Activated T-helper 1 cell treated with Interleukin-2 at 50 U/mL for 16 hours (primary cell): ENCODE results near the gene R3HDM1.
"Not testable (repeated sequence)": the region's sequence is repeated elsewhere in the genome, so short reads cannot be mapped to it uniquely, and the experiment has no call there.

Experiments
- DNase-seq: peaks from one replicate; pipeline ENCODE4 v3.0.0-alpha.2; 2020; ENCODE audit warnings: low read depth

The R3HDM1 gene

GRCh38 chr2:135709992-135710391 is 178.7 kb downstream of the R3HDM1 start:
- peak; percentile 46 for DNase-seq

GRCh38 chr2:135715086-135715485 is 183.8 kb downstream of the R3HDM1 start:
- DNase-seq, result not testable (repeated sequence)

DNA sequence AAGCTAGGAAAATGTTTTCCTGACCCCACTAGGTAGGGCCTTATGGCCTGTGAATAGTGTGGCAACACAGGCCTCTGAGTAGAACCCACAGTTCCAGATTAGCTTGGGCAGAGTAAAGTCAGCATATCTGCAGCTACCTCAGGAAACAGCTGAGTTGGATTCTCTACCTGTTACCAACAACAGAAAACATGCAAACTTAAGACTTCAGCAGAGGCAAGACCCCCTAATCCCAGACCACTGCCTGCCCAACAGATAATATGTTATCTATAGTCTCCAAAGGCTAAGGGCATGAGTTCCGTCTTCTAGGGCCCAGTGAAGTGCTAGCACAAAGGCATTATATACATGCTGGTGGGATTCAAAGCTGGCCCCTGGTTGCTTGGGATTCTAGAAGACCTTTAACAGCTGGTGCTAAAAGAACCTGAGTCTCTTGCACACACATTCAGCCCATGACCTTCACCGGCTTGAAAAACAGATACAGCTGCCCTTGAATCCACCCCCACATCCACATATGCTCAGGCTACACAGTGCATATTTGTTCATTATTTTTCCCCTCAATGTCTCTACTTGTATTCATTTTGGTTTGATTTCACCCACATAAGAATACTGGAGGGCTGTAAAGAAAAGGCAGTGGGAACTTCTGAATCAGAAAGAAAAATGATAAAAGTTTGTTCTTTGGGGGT is 196.9 kb downstream of the R3HDM1 start:
- DNase-seq, result no peak

DNA sequence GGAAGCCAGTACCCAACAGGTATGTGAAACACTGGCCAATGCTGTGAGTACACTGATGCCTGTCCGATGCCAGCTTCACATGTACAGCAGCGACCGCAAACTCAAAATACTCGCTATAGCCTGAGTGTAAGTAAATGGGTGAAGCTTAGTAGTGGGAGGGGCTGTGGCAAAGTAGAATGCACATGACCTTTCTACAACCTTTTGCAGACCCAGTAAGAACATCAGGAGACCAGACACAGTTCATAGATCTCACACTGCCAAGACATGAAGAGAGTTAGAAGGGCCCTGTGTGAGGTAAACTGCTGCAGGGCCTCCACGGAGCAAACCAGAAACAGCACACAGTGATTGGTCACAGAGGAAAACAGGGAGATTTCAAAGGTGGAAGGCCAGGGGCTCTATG is 201.3 kb downstream of the R3HDM1 start:
- no peak for DNase-seq

DNA sequence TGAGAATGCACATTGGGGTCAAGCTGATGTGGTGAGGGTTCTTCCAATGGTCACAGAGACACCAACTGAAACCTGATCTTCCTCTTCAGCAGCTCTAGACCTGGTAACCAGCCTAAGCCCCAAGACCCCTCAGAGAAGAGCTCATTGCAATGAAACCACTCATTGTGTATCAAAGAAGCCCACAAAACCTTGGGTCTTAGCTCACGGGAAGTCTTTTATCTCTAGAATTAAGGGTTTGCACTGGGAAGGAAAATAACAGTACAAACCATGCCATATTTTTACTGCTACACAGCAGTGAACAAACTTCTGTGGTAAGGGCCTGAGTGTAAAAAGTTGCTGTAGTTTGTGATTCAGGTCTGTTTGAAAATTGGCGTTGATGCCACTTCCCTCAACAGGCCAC is 201.8 kb downstream of the R3HDM1 start:
- DNase-seq, result no peak

DNA sequence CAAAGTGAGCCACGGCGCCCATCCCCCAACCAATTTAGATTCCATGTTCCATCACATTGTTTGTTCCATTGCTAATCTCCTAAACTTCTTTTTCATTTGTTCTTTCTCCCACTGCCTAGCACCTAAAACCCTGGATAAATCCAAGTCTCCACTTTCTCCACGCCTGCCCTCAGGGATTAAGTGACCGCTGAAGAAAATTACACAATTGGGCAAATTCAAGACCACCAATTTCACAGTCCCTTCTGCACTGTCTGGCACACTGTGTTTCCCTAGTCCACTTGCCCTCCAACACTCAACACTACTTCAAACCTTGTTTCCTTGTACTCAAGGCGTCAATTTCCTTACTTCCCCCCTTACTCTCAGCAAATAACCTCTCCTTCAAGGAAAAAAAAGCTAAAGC is 205.3 kb downstream of the R3HDM1 start:
- DNase-seq, result no peak

- DNase-seq, result no peak
Observed at GRCh38 chr2:135740206-135740605, 208.9 kb downstream of the R3HDM1 start.

DNA sequence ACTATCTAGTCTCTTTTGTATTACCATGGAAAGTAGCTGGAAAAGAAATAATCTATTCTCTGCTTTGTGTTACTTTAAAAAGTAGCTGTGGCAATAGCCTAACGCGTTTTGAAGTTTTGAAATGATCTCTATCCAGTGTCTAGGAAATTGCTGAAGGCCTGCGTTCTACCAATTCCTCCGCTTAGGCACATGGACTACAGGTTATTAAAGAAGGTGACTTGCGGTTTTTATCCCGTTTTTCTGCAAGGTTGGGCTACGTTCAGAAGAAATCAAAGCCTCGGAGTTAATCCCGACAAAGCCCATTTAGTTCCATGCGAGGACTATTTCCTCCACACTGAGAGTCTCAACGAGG is 209.7 kb downstream of the R3HDM1 start:
- DNase-seq, result no peak

- DNase-seq, result peak; percentile 93
Observed at GRCh38 chr2:135741395-135742324, 210.4 kb downstream of the R3HDM1 start, which contains the start of gene UBXN4. Gene UBXN4 (plus strand): TSS chr2:135741855. CDS start chr2:135741930, 75 bp downstream.

- no peak for DNase-seq
Observed at GRCh38 chr2:135742325-135742757, 211.1 kb downstream of the R3HDM1 start.

GRCh38 chr2:135743860-135744259 is 212.6 kb downstream of the R3HDM1 start:
- DNase-seq, result no peak

GRCh38 chr2:135744760-135745314 is 213.6 kb downstream of the R3HDM1 start:
- no peak for DNase-seq

DNA sequence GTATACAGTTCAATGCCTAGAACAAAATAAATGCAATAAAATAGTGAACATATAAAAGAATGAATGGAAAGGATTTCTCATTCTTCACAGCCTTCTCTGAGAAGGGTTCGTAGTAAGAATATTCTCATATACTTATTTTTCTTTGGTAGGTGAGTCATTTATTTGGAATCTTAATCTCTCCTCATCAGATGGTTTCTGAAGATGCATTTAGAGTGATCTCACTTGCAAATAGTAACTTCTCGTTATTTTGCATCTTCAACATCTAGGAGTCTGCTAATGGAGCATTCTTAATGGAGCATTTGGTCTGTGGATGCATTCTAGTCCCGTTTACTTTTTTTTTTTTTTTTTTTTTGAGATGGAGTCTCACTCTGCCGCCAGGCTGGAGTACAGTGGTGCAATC is 214.3 kb downstream of the R3HDM1 start:
- DNase-seq, result no peak

- DNase-seq, result no peak
Observed at GRCh38 chr2:135755573-135755972, 224.3 kb downstream of the R3HDM1 start.

GRCh38 chr2:135756692-135757091 is 225.4 kb downstream of the R3HDM1 start:
- no peak for DNase-seq

DNA sequence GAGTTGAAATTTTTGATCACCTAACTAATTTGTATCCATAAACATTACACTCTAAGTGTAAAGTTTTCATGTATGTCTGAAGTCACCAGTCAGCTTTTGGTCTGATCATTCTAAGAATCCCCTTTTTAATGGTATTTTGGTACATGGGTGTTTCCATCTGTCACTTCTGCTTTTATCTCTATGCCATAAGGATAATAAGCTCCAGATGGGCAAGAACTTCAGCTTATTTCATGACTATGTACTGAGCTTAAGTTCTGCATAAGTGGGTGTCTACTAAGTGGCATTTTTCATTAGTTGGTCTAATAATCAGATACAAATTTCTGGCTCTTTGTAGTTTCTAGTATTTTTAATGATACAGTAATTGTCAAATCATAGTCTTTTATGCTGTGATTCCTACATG is 230.7 kb downstream of the R3HDM1 start:
- DNase-seq, result no peak

DNA sequence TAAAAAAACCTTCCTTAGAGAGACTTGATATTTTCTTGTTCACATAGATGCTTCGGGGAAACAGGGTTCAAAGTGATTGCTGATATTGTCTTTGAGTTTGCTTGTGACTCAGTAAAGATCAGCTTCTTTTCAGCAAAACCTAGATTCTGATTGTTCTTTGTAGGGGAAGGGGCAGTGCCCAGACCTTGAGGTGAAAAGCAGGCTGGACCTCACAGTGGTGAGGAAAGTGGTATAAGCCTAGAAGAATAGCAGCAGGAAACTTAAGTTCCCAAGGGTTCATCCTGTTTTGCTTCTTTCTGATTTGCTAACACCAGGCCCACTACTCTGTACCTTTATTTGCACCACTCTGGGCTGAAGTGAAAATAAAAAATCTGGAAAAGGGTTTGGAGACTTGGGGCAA is 231.2 kb downstream of the R3HDM1 start:
- DNase-seq, result no peak

GRCh38 chr2:135768863-135769262 is 237.6 kb downstream of the R3HDM1 start:
- no peak for DNase-seq

DNA sequence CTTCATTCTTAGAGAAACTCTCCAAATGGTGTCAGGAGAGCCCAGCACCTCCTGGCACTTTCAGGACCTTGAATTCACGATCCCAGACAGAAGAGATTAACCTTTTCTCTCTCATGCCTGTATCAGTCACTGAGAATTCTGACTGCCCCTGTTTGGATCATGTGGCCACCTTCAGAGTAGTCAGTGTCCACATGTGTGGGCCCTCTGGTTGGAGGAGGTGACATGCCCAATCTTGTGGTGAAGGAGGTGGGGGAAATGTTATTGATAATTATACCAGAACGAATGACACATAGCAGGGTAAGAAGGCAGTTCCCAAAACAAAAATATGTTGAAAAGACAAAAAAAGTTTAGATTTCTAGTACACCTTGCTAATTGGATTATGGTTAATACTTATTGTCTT is 242.0 kb downstream of the R3HDM1 start:
- DNase-seq, result no peak

DNA sequence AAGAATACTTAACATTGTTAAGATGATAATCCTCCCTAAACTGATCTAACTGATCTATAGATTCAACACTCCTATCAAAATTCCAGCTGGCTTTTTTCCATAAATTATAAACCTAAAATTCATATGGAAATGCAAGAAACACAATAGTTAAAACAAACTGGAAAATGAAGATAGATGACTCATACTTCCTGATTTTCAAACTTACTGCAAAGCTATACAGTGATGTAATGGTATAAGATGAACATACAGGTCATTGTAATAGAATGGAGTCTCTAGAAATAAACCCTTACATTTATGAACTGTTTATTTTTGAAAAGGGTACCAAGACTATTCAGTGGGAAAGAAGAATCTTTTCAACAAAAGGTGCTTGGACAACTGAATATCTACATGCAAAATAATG is 242.6 kb downstream of the R3HDM1 start:
- DNase-seq, result no peak
